Measurements from ENCODE around the gene ZNF785. TPM values are rescaled to one million over a fixed set of nuclear protein-coding genes. Genes with fewer than 3 reads are reported as not detected.
"Not testable (repeated sequence)": the region's sequence is repeated elsewhere in the genome, so short reads cannot be mapped to it uniquely, and the experiment has no call there.

Gene ZNF785
- total and polyA plus RNA-seq, 8 donors = 6.3 to 12.1 (median 8.1) TPM

GRCh38 chr16:30546115-30546514, 39.4 kb downstream of the ZNF785 start:
- H3K4me1 ChIP-seq = peaks cover 8 to 9% (median 8%) of the 10 kb centered on the region in 3 donors
- ATAC-seq = no peak
- intact Hi-C loops (cut with DNase I) = no loop called here
- no peak for DNase-seq
- no peak overlapping the region for H3K27ac ChIP-seq
- WGBS, 2 donors = 82 to 92% methylated on average over 8 of the region's 8 CpGs
- FAIRE-seq = no peak
- no peaks in the 10 kb centered on the region for H3K36me3 ChIP-seq
- H3K9me3 ChIP-seq = no peaks in the 10 kb centered on the region
- no peak overlapping the region for H3K4me3 ChIP-seq
- H3K27me3 ChIP-seq = no peaks in the 10 kb centered on the region
- TF ChIP-seq CTCF (IDR thresholded peaks at IDR 0.05) = no peak

- Histone ChIP-seq H3K4me3 (no peak overlapping the region), H3K4me1 (peaks cover 8 to 13% (median 9%) of the 10 kb centered on the region in 3 donors), H3K27me3 (no peaks in the 10 kb centered on the region), H3K27ac (no peak overlapping the region), H3K9me3 (no peaks in the 10 kb centered on the region), H3K36me3 (no peaks in the 10 kb centered on the region)
- FAIRE-seq (no peak), ATAC-seq (no peak), DNase-seq (no peak)
- WGBS, 2 donors = 86 to 93% methylated on average over 5 of the region's 5 CpGs
- intact Hi-C loops (cut with DNase I) = no loop called here
- no peak for TF ChIP-seq CTCF (IDR thresholded peaks at IDR 0.05)
Observed at GRCh38 chr16:30543067-30543466, 42.4 kb downstream of the ZNF785 start.

- Histone ChIP-seq H3K4me3 (no peak overlapping the region), H3K27me3 (no peaks in the 10 kb centered on the region), H3K36me3 (no peaks in the 10 kb centered on the region), H3K9me3 (no peaks in the 10 kb centered on the region), H3K27ac (peak overlapping the region in 1 of 4 donors; percentile 41), H3K4me1 (peaks cover 8 to 15% (median 9%) of the 10 kb centered on the region in 3 donors)
- no peak for FAIRE-seq
- TF ChIP-seq CTCF (IDR thresholded peaks at IDR 0.05) = no peak
- ATAC-seq = peak; percentile 42 to 61 (median 54)
- 33 to 36% methylated on average over 10 of the region's 10 CpGs for WGBS, 2 donors
- intact Hi-C loops (cut with DNase I) = no loop called here
- no peak for DNase-seq
Observed at GRCh38 chr16:30541502-30542329, 43.8 kb downstream of the ZNF785 start.

GRCh38 chr16:30540916-30541464, 44.5 kb downstream of the ZNF785 start:
- intact Hi-C loops (cut with DNase I); H3K36me3 ChIP-seq; H3K9me3 ChIP-seq; H3K4me3 ChIP-seq; DNase-seq; H3K27me3 ChIP-seq; FAIRE-seq: not testable (repeated sequence)
- peaks cover 8 to 17% (median 13%) of the 10 kb centered on the region in 3 donors for H3K4me1 ChIP-seq
- peak overlapping the region in 1 of 4 donors; percentile 17 for H3K27ac ChIP-seq
- peak in 2 of 4 donors; percentile 10 to 12 for ATAC-seq
- WGBS, 2 donors = 43 to 48% methylated on average over 9 of the region's 9 CpGs

GRCh38 chr16:30539986-30540526, 45.4 kb downstream of the ZNF785 start:
- H3K36me3 ChIP-seq; H3K27me3 ChIP-seq; H3K27ac ChIP-seq; ATAC-seq; intact Hi-C loops (cut with DNase I); DNase-seq; H3K4me3 ChIP-seq; H3K9me3 ChIP-seq; FAIRE-seq: not testable (repeated sequence)
- H3K4me1 ChIP-seq = peaks cover 8 to 17% (median 16%) of the 10 kb centered on the region in 3 donors
- 84 to 91% methylated on average over 13 of the region's 13 CpGs for WGBS, 2 donors

Measured in pancreas (tissue), 10 donors.